ENCODE data around the gene AIG1. TPM values are rescaled to one million over a fixed set of nuclear protein-coding genes. Genes with fewer than 3 reads are reported as not detected.
A peak's percentile ranks its signal among the peaks of the same experiment; 100 is the strongest.

The AIG1 gene
- total and polyA plus RNA-seq, 2 of the 4 experiments (the other 2 are of a cell fraction) = 21.3 to 27.1 TPM

DNA sequence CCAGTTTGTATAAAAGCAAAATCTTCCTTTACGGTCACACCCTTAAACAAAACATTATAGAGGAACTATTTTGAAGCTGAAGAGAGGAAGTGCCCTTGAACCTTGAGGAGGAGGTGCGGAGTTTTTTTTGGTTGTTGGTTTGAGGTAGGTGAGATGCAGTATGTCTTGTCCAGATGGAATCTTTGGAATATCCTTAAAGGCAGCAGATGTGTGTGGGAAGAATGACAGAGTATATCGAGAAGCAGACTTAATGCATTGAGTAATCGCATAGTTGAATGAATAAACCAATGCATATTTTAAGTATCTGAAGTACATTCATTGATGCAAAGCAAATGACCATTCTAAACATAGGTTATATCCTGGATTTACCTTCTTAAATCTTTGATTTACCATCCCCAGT lies 49.9 kb downstream of the AIG1 start:
- H2BK15ac ChIP-seq (ENCODE audit: low read depth, low read length) = no peak overlapping the region
- no peak overlapping the region for H3K9ac ChIP-seq (ENCODE audit: low read depth, low read length)
- no peak overlapping the region for H3K56ac ChIP-seq (ENCODE audit: extremely low read depth, insufficient read depth, low read length)
- H4K91ac ChIP-seq (ENCODE audit: insufficient read depth, low read depth, low read length) = no peak overlapping the region
- no peak overlapping the region for H2AK5ac ChIP-seq (ENCODE audit: low read depth, low read length)
- H4K5ac ChIP-seq (ENCODE audit: low read depth, low read length) = no peak overlapping the region
- H3K4me2 ChIP-seq (ENCODE audit: low read depth, low read length) = peak overlapping the region; percentile 59; the same call in 1 of the 2 replicates
- POLR2A ChIA-PET (ENCODE audit: unreplicated experiment) = interaction anchor here (0.9 kb wide), 1 partner anchor 149 kb away, joined by 3 read pairs; no protein-coding TSS in a partner anchor
- H3K9me1 ChIP-seq (ENCODE audit: insufficient read depth, low read length) = 0 out of 2 replicates have a peak, but pooled peaks cover 1% of the 10 kb centered on the region
- dilution Hi-C loops (cut with HindIII; ENCODE audit: low sequenced_read_pairs, unreplicated experiment) (no loop called here), intact Hi-C loops (cut with micrococcal nuclease) (no loop called here), in situ Hi-C loops (cut with MboI; ENCODE audit: low sequenced_read_pairs) (no loop called here)
- no peaks in the 10 kb centered on the region for H3K9me3 ChIP-seq (ENCODE audit: control insufficient read depth, insufficient read depth, low read length)
- peak; percentile 73 for DNase-seq
- no peak overlapping the region for H2AFZ ChIP-seq (replicated peaks; ENCODE audit: low read length, poor library complexity)
- no TSS peak for BruUV-seq (replicated peaks)
- H3K18ac ChIP-seq (ENCODE audit: low read depth, low read length) = no peak overlapping the region; the same call in 1 of the 2 replicates
- no peak overlapping the region for H3K27ac ChIP-seq (ENCODE audit: insufficient read depth, low read length)
- H3K36me3 ChIP-seq (ENCODE audit: control insufficient read depth, insufficient read depth, low read length) = no peaks in the 10 kb centered on the region
- no peak overlapping the region for H2BK20ac ChIP-seq (ENCODE audit: low read depth, low read length)
- H4K8ac ChIP-seq (ENCODE audit: low read depth in 2 of 2, low read length in 2 of 2) = no peak overlapping the region
- H2BK5ac ChIP-seq (ENCODE audit: low read depth, low read length, poor library complexity, severe bottlenecking) = peak overlapping the region; percentile 60
- no peak overlapping the region for H3K4me3 ChIP-seq (ENCODE audit: insufficient read depth, low read depth, low read length)
- ATAC-seq (ENCODE audit: low read depth) = peak; percentile 69
- peaks cover 8% of the 10 kb centered on the region for H3K4me1 ChIP-seq (ENCODE audit: control insufficient read depth, insufficient read depth, low read length)
- H4K20me1 ChIP-seq (ENCODE audit: insufficient read depth, low read length) = no peaks in the 10 kb centered on the region
- no peak overlapping the region for H2AK9ac ChIP-seq (replicated peaks; ENCODE audit: low read depth, low read length, poor library complexity)
- TF ChIP-seq, protein P1, sequence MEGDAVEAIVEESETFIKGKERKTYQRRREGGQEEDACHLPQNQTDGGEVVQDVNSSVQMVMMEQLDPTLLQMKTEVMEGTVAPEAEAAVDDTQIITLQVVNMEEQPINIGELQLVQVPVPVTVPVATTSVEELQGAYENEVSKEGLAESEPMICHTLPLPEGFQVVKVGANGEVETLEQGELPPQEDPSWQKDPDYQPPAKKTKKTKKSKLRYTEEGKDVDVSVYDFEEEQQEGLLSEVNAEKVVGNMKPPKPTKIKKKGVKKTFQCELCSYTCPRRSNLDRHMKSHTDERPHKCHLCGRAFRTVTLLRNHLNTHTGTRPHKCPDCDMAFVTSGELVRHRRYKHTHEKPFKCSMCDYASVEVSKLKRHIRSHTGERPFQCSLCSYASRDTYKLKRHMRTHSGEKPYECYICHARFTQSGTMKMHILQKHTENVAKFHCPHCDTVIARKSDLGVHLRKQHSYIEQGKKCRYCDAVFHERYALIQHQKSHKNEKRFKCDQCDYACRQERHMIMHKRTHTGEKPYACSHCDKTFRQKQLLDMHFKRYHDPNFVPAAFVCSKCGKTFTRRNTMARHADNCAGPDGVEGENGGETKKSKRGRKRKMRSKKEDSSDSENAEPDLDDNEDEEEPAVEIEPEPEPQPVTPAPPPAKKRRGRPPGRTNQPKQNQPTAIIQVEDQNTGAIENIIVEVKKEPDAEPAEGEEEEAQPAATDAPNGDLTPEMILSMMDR (conservative IDR thresholded peaks at IDR 0.05; ENCODE audit: low read depth, low read length) = no peak
- TF ChIP-seq CEBPB (IDR thresholded peaks at IDR 0.05; ENCODE audit: low read depth, low read length) = peak; percentile 53
- H3K14ac ChIP-seq (replicated peaks; ENCODE audit: low read depth, low read length) = no peak overlapping the region
- H3K79me1 ChIP-seq (ENCODE audit: low read depth in 1 of 2, low read length in 2 of 2) = peaks cover 0 to 3% of the 10 kb centered on the region in 2 experiments; a peak in 1 of 4 replicates
- CTCF ChIA-PET = no interaction called here
- no peak overlapping the region for H3K4ac ChIP-seq (ENCODE audit: low read depth, low read length)
- no peak overlapping the region for H3K23ac ChIP-seq (ENCODE audit: low read depth, low read length)
- no CpG with 5 or more reads among the region's 4 CpGs for WGBS, 2 experiments (ENCODE audit: extremely low coverage in 2 of 2, insufficient read length in 1 of 2)
- H3K27me3 ChIP-seq (ENCODE audit: control insufficient read depth, insufficient read depth, low read length) = no peaks in the 10 kb centered on the region
- no peak overlapping the region for H2BK120ac ChIP-seq (ENCODE audit: low read depth, low read length)
